Epithelial cell of umbilical artery (primary cell): ENCODE measurements around the gene STAG3. TPM values are rescaled to one million over a fixed set of nuclear protein-coding genes. Genes with fewer than 3 reads are reported as not detected.

ENCODE experiments used
- total RNA-seq: library from RNA; depleted of rRNA; stranded (reverse); fragments of >200 nt; gene quantifications from 2 replicates; pipeline ENCODE4 v1.2.3, GENCODE V29; 2014

Gene STAG3, protein sequence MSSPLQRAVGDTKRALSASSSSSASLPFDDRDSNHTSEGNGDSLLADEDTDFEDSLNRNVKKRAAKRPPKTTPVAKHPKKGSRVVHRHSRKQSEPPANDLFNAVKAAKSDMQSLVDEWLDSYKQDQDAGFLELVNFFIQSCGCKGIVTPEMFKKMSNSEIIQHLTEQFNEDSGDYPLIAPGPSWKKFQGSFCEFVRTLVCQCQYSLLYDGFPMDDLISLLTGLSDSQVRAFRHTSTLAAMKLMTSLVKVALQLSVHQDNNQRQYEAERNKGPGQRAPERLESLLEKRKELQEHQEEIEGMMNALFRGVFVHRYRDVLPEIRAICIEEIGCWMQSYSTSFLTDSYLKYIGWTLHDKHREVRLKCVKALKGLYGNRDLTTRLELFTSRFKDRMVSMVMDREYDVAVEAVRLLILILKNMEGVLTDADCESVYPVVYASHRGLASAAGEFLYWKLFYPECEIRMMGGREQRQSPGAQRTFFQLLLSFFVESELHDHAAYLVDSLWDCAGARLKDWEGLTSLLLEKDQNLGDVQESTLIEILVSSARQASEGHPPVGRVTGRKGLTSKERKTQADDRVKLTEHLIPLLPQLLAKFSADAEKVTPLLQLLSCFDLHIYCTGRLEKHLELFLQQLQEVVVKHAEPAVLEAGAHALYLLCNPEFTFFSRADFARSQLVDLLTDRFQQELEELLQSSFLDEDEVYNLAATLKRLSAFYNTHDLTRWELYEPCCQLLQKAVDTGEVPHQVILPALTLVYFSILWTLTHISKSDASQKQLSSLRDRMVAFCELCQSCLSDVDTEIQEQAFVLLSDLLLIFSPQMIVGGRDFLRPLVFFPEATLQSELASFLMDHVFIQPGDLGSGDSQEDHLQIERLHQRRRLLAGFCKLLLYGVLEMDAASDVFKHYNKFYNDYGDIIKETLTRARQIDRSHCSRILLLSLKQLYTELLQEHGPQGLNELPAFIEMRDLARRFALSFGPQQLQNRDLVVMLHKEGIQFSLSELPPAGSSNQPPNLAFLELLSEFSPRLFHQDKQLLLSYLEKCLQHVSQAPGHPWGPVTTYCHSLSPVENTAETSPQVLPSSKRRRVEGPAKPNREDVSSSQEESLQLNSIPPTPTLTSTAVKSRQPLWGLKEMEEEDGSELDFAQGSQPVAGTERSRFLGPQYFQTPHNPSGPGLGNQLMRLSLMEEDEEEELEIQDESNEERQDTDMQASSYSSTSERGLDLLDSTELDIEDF
- 0.65 and 1.1 TPM in 2 replicates for total RNA-seq

DNA sequence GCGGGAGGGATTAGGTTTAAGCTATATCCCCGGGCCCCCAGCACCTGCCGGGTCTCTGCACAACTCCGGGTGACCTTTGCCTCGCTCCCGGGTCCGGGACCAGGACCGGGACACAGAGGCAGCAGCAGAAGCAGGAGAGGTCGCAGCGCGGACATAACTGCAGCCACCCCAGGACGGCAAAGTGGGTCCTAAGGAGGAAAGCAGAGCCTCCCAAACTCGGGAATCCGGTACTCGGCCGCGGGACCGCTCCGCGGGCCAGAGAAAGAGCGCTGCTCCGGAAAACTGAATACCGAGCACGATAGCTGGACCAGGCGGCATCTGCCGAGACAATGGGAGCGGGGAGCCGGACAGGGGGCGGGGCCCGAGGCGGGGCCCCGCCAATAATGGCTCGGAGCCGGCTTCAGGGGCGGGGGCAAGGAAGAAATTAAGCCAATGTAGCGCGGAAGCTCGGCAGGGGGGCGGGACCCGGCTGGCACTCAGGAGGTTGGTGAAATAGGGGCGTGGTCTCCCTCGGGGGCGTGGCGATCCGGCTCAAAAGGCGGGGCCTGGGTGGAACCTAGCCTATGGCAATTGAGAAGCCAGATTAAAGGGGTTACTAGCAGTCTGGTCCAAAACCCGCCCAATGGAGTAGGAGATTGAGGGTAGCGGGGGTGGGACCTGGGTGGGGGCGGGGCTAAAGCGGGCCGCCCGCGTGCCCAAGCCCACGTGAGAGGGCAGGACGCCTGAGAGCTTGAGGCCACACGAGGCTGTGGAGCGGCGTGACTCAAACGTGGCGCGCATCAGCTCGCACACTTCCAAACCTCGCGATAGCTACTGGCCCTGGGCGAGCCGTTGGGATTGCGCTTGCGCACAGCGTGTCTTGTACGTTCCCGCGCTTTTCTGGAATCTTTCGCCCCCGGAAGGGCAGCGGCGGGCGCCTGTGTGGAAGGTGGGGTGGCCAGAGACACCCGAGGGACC, at the start of gene STAG3, which contains the start of gene GPC2:
Gene STAG3 (plus strand): TSS at position 874 of the 957 bp plus-strand sequence. CDS start 2,639 bp downstream, outside the sequence.
Gene GPC2 (minus strand): TSS at position 337 of the 957 bp plus-strand sequence. CDS start 182 bp downstream, at position 155.

DNA sequence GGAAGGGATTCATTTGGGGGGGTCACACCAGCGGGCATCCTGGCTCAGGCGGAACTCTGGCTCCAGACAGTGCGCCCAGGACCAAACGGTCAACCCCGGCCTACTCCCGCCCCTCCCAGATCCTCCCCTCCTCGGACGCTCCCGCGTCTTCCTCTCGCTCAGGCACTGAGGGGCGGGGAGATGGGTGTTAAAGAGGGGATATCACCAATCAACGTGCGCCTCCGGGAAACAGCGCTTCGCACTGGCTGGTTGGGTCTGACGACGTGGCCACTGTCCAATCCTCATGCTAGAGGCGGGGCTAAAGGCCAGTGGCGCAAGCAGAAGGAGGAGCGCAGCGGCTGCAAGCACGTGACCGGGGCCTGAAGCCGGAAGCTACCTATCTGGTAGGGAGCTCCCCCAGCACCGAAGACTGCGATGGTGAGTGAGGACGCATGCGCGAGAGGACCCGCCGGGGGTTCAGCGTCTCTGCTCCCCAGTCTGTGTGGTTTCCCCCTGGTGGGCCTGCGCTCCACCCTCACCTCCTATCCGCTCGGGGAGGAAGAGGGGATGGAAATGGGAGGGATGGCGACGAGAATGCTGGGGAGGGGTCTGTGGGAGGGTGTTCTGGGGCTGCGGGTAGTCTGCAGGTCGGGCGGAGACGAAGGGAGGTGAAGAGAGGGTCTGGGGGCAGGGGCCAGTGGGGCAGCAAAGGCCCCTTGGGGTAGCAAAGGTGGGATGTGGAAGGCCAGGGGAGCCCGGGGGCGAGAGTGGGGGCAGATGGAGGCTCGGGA, 29.0 kb upstream of the STAG3 start, which contains the start of gene LAMTOR4:
Gene LAMTOR4 (plus strand): TSS at position 360 of the 770 bp plus-strand sequence. CDS start 55 bp downstream, at position 415.

DNA sequence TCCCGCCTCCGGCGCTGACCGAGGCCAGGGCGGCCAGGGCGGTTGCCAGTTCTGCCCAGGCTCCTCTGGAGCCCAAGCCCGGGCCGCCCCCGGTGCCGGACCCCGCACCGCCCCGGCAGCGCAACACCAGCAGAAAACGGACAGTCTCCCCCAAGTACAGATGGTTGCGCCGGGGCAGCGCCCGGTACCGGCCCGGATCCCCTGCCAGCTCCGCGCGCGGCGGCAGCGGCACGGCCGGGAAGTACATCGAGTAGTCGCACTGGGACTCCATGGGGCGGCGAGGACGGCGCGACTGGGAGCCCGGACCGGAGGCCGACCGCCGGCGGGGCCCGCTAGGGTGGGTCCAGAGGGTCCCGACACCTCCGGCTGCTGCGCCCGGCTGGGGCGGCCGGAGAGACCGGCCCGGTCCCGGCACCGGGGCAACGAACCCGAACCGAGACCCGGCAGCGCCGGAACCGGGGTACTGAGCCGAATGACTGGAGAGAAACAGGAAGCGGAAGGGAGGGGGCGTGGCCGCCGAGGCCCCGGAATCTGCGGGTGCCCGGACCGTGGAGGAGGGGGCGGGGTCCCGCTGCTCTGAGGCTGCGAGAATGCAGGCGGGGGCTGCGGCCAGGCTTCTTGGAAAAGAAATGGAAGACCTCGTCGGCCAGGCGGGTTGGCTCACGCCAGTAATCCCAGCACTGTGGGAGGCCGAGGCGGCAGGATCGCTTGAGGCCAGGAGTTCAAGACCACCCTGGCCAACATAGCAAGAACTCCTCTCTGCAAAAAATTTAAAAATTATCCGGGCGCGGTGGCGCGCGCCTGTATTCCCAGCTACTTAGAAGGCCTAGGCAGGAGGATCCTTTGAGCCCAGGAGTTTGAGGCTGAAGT, 19.3 kb upstream of the STAG3 start, which contains the start of gene TRAPPC14:
Gene TRAPPC14 (minus strand): TSS at position 495 of the 870 bp plus-strand sequence. CDS start 224 bp downstream, at position 271.

DNA sequence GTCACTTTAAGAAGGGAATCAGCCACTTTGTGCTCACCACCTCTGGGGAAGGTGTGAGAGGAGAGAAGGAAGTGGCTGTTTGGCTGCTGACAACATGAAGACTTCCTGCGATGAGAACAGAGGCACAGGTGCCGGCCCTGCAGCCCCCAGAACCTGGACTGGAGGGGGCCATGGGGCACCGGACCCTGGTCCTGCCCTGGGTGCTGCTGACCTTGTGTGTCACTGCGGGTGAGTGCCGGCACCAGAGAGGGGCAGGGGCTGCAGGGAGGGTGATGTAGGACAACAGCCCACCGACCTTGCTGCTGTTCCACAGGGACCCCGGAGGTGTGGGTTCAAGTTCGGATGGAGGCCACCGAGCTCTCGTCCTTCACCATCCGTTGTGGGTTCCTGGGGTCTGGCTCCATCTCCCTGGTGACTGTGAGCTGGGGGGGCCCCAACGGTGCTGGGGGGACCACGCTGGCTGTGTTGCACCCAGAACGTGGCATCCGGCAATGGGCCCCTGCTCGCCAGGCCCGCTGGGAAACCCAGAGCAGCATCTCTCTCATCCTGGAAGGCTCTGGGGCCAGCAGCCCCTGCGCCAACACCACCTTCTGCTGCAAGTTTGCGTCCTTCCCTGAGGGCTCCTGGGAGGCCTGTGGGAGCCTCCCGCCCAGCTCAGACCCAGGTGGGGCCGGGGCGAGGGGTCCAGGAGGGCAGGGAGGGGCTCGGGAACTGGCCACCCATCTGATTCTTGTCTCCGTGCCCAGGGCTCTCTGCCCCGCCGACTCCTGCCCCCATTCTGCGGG, 42.3 kb downstream of the STAG3 start, which contains the start of gene PVRIG:
Gene PVRIG (plus strand): TSS at position 149 of the 785 bp plus-strand sequence. CDS start 22 bp downstream, at position 171.

Other genes starting within 250 kb of the STAG3 start
- gene GJC3, start 248.3 kb upstream of the STAG3 start, total RNA-seq, result 0.30 TPM in 1 of 2 replicates, not detected in the other
- gene AZGP1, start 201.9 kb upstream of the STAG3 start, total RNA-seq, result not detected in 2 replicates
- gene ZKSCAN1, start 162.3 kb upstream of the STAG3 start, total RNA-seq, result 27.5 and 32.8 TPM in 2 replicates
- gene ZSCAN21, start 128.1 kb upstream of the STAG3 start, total RNA-seq, result 7.1 and 8.4 TPM in 2 replicates
- gene ZNF3, start 96.2 kb upstream of the STAG3 start, total RNA-seq, result 26.3 and 26.6 TPM in 2 replicates
- gene COPS6, start 88.9 kb upstream of the STAG3 start, total RNA-seq, result 109 and 112 TPM in 2 replicates
- gene MCM7, start 76.5 kb upstream of the STAG3 start, total RNA-seq, result 104 and 124 TPM in 2 replicates
- 25.3 and 38.8 TPM in 2 replicates for gene AP4M1, start 76.3 kb upstream of the STAG3 start, total RNA-seq
- gene TAF6, start 58.6 kb upstream of the STAG3 start, total RNA-seq, result 31.2 and 32.5 TPM in 2 replicates
- gene CNPY4, start 58.3 kb upstream of the STAG3 start, total RNA-seq, result 30.5 and 50.3 TPM in 2 replicates
- gene MBLAC1, start 51.0 kb upstream of the STAG3 start, total RNA-seq, result 2.7 and 2.9 TPM in 2 replicates
- gene LAMTOR4, start 29.0 kb upstream of the STAG3 start, total RNA-seq, result 134 and 148 TPM in 2 replicates
- 5.5 and 6.2 TPM in 2 replicates for gene TRAPPC14, start 19.2 kb upstream of the STAG3 start, total RNA-seq
- 0.61 and 0.65 TPM in 2 replicates for gene GAL3ST4, start 9.3 kb upstream of the STAG3 start, total RNA-seq
- 6.8 and 7.0 TPM in 2 replicates for gene GPC2, start 537 bp upstream of the STAG3 start, total RNA-seq
- not detected in 2 replicates for gene PVRIG, start 42.0 kb downstream of the STAG3 start, total RNA-seq
- gene SPDYE3, start 129.8 kb downstream of the STAG3 start, total RNA-seq, result not detected in 2 replicates
- gene PILRB, start 180.2 kb downstream of the STAG3 start, total RNA-seq, result 3.9 and 6.4 TPM in 2 replicates
- gene PILRA, start 195.6 kb downstream of the STAG3 start, total RNA-seq, result not detected in 2 replicates